EH (cell line): ENCODE data around the gene TMEM91.
A peak's percentile ranks its signal among the peaks of the same experiment; 100 is the strongest.
"Not testable (repeated sequence)": the region's sequence is repeated elsewhere in the genome, so short reads cannot be mapped to it uniquely, and the experiment has no call there.

Experiments used
- DNase-seq: peaks from one replicate; pipeline ENCODE4 v3.0.0-alpha.2; 2015; ENCODE audit warnings: low read depth

The TMEM91 gene

GRCh38 chr19:41353466-41354342 lies 22.6 kb upstream of the TMEM91 start, which contains the start of gene TGFB1:
TGFB1 (minus strand) TSS chr19:41353922; CDS start chr19:41353044, 878 bp downstream.
- peak; percentile 93 for DNase-seq

- no peak for DNase-seq
These were observed 21.9 kb upstream of the TMEM91 start for GRCh38 chr19:41354343-41354953.

- DNase-seq = no peak
These were observed 21.3 kb upstream of the TMEM91 start for GRCh38 chr19:41355035-41355434.

- no peak for DNase-seq
These were observed 20.5 kb upstream of the TMEM91 start for GRCh38 chr19:41355802-41356201.

GRCh38 chr19:41356984-41357739 lies 19.2 kb upstream of the TMEM91 start:
- no peak for DNase-seq

- DNase-seq = no peak
These were observed 18.6 kb upstream of the TMEM91 start for GRCh38 chr19:41357746-41358145.

- no peak for DNase-seq
These were observed 16.6 kb upstream of the TMEM91 start for GRCh38 chr19:41359741-41360140.

- DNase-seq = no peak
These were observed 14.0 kb upstream of the TMEM91 start for GRCh38 chr19:41362143-41362847.

- DNase-seq = no peak
These were observed 13.0 kb upstream of the TMEM91 start for GRCh38 chr19:41363371-41363752.

GRCh38 chr19:41363753-41364523 lies 12.4 kb upstream of the TMEM91 start, which contains the start of gene B9D2:
B9D2 (minus strand) TSS chr19:41364149; CDS start chr19:41363519, 630 bp downstream.
- peak; percentile 99 for DNase-seq

- DNase-seq = no peak
These were observed 11.6 kb upstream of the TMEM91 start for GRCh38 chr19:41364524-41365391.

- DNase-seq = no peak
These were observed 10.2 kb upstream of the TMEM91 start for GRCh38 chr19:41366089-41366488.

GRCh38 chr19:41367848-41368301 lies 8.5 kb upstream of the TMEM91 start:
- DNase-seq = peak; percentile 96

GRCh38 chr19:41369769-41370168 lies 6.6 kb upstream of the TMEM91 start:
- DNase-seq = no peak

GRCh38 chr19:41371119-41371518 lies 5.2 kb upstream of the TMEM91 start:
- DNase-seq = not testable (repeated sequence)

- DNase-seq = no peak
These were observed 4.8 kb upstream of the TMEM91 start for GRCh38 chr19:41371541-41371940.

- no peak for DNase-seq
These were observed 3.8 kb upstream of the TMEM91 start for GRCh38 chr19:41372501-41372900.

- peak; percentile 90 for DNase-seq
These were observed 2.3 kb upstream of the TMEM91 start for GRCh38 chr19:41373993-41374392.

GRCh38 chr19:41376998-41377365 lies 649 bp downstream of the TMEM91 start:
- DNase-seq = no peak
